GM21737 (cell line): ENCODE measurements around the gene ACSF2.
"Not testable (repeated sequence)": the region's sequence is repeated elsewhere in the genome, so short reads cannot be mapped to it uniquely, and the experiment has no call there.

Source experiments
- ATAC-seq: cut with Tn5 transposase; IDR thresholded peaks from one replicate; pipeline ENCODE4 v1.9.1; 2021; ENCODE audit warnings: mild to moderate bottlenecking, moderate library complexity; ENCODE audit not compliant: unreplicated experiment

The ACSF2 gene

GRCh38 chr17:50462446-50462845, 36.4 kb downstream of the ACSF2 start:
- ATAC-seq, result no peak

- no peak for ATAC-seq
Measured at GRCh38 chr17:50464121-50464520, 38.1 kb downstream of the ACSF2 start.

- no peak for ATAC-seq
Measured at GRCh38 chr17:50464736-50465135, 38.7 kb downstream of the ACSF2 start.

GRCh38 chr17:50465171-50465570, 39.2 kb downstream of the ACSF2 start:
- no peak for ATAC-seq

GRCh38 chr17:50465635-50466034, 39.6 kb downstream of the ACSF2 start:
- ATAC-seq, result no peak

- ATAC-seq, result no peak
Measured at GRCh38 chr17:50466371-50467113, 40.5 kb downstream of the ACSF2 start.

GRCh38 chr17:50467114-50467854, 41.3 kb downstream of the ACSF2 start:
- no peak for ATAC-seq

- no peak for ATAC-seq
Measured at GRCh38 chr17:50467855-50468303, 41.9 kb downstream of the ACSF2 start.

- no peak for ATAC-seq
Measured at GRCh38 chr17:50468304-50469207, 42.5 kb downstream of the ACSF2 start, which contains the start of gene CHAD. TSS of gene CHAD (minus strand) at chr17:50468880. CDS start at chr17:50468813, 67 bp downstream.

GRCh38 chr17:50469208-50469605, 43.2 kb downstream of the ACSF2 start:
- no peak for ATAC-seq

- ATAC-seq, result no peak
Measured at GRCh38 chr17:50469671-50470305, 43.8 kb downstream of the ACSF2 start.

- no peak for ATAC-seq
Measured at GRCh38 chr17:50470426-50470825, 44.4 kb downstream of the ACSF2 start.

GRCh38 chr17:50471009-50471905, 45.2 kb downstream of the ACSF2 start:
- no peak for ATAC-seq

GRCh38 chr17:50472286-50472685, 46.3 kb downstream of the ACSF2 start:
- ATAC-seq, result no peak

GRCh38 chr17:50472761-50473161, 46.7 kb downstream of the ACSF2 start:
- ATAC-seq, result not testable (repeated sequence)

GRCh38 chr17:50473901-50474300, 47.9 kb downstream of the ACSF2 start:
- ATAC-seq, result no peak

GRCh38 chr17:50474523-50474922, 48.5 kb downstream of the ACSF2 start:
- ATAC-seq, result no peak

GRCh38 chr17:50475362-50475761, 49.3 kb downstream of the ACSF2 start:
- ATAC-seq, result no peak

GRCh38 chr17:50475775-50476544, 49.9 kb downstream of the ACSF2 start:
- not testable (repeated sequence) for ATAC-seq
